Neural cell (in vitro differentiated cells): Measurements from ENCODE around the gene CST11. TPM values are rescaled to one million over a fixed set of nuclear protein-coding genes. Genes with fewer than 3 reads are reported as not detected.

ENCODE experiments used
- H2AFZ ChIP-seq: fragments of 200-600, 300-800 bp; sonication (generic), shearing (Covaris generic); 2 replicates; pipeline ENCODE4 v1.6.0; 2014; ENCODE audit warnings: low read depth, mild to moderate bottlenecking, antibody characterized with exemption, low read length, moderate library complexity
- H3F3A ChIP-seq: fragments of 200-600 bp; shearing (Covaris generic); 2 replicates; pipeline ENCODE4 v1.6.1; 2016; ENCODE audit warnings: mild to moderate bottlenecking, moderate library complexity, mixed read lengths, antibody characterized with exemption, low read length; ENCODE audit not compliant: insufficient read depth, poor library complexity, severe bottlenecking
- H3K27ac ChIP-seq: fragments of 200-600, 300-800 bp; sonication (generic), shearing (Covaris generic); 2 replicates; pipeline ENCODE4 v1.5.1; 2014; ENCODE audit warnings: mild to moderate bottlenecking, low read length, moderate library complexity
- H3K27me3 ChIP-seq: fragments of 300-800, 200-600 bp; sonication (generic), shearing (Covaris generic); 2 replicates; pipeline ENCODE4 v1.6.0; 2014; ENCODE audit warnings: mild to moderate bottlenecking, low read depth, low read length, moderate library complexity; ENCODE audit not compliant: insufficient read depth
- H3K36me3 ChIP-seq: fragments of 300-800, 200-600 bp; sonication (generic), shearing (Covaris generic); 2 replicates; pipeline ENCODE4 v1.5.1; 2014; ENCODE audit warnings: mild to moderate bottlenecking, antibody characterized with exemption, low read length, moderate library complexity; ENCODE audit not compliant: insufficient read depth
- H3K4me2 ChIP-seq: fragments of 300-800, 200-600 bp; sonication (generic), shearing (Covaris generic); 2 replicates; pipeline ENCODE4 v1.6.0; 2014; ENCODE audit warnings: mild to moderate bottlenecking, low read length
- H3K4me3 ChIP-seq: fragments of 300-800, 200-600 bp; sonication (generic), shearing (Covaris generic); 2 replicates; pipeline ENCODE4 v1.5.1; 2014; ENCODE audit warnings: mild to moderate bottlenecking, low read length, moderate library complexity
- H3K79me2 ChIP-seq: fragments of 200-600 bp; shearing (Covaris generic); replicated peaks from 2 replicates; pipeline ENCODE4 v1.6.0; 2014; ENCODE audit warnings: mild to moderate bottlenecking, low read length, moderate library complexity; ENCODE audit not compliant: insufficient read depth
- H3K9ac ChIP-seq: fragments of 300-800, 200-600 bp; sonication (generic), shearing (Covaris generic); 2 replicates; pipeline ENCODE4 v1.6.1; 2016; ENCODE audit warnings: mild to moderate bottlenecking, low read length, mixed read lengths
- H3K9me2 ChIP-seq: fragments of 200-600 bp; shearing (Covaris generic); 2 replicates; pipeline ENCODE4 v1.6.1; 2016; ENCODE audit warnings: mild to moderate bottlenecking, low read length, mixed read lengths; ENCODE audit not compliant: insufficient read depth
- H3K9me3 ChIP-seq: fragments of 200-600, 300-800 bp; sonication (generic), shearing (Covaris generic); 2 replicates; pipeline ENCODE4 v1.6.1; 2016; ENCODE audit warnings: mild to moderate bottlenecking, mixed run types, low read length, moderate library complexity, mixed read lengths
- H4K20me1 ChIP-seq: fragments of 200-600 bp; shearing (Covaris generic); 2 replicates; pipeline ENCODE4 v1.6.1; 2016; ENCODE audit warnings: mild to moderate bottlenecking, mixed run types; ENCODE audit not compliant: insufficient read depth
- EP300 ChIP-seq: fragments of 450-650 bp; conservative IDR thresholded peaks from 2 replicates; pipeline ENCODE4 v1.6.1; 2014; ENCODE audit warnings: antibody characterized with exemption, mild to moderate bottlenecking, moderate library complexity; ENCODE audit not compliant: poor library complexity, severe bottlenecking
- EZH2 ChIP-seq: fragments of 200-600, 300-800 bp; shearing (Covaris generic), sonication (generic); IDR thresholded peaks from 2 replicates; pipeline ENCODE4 v1.6.1; 2014; ENCODE audit warnings: antibody characterized with exemption, low read length, borderline replicate concordance, mild to moderate bottlenecking; ENCODE audit not compliant: insufficient read depth, poor library complexity, severe bottlenecking
- MXI1 ChIP-seq: fragments of 450-650 bp; conservative IDR thresholded peaks from 2 replicates; pipeline ENCODE4 v1.6.1; 2014; ENCODE audit warnings: antibody characterized with exemption, mild to moderate bottlenecking; ENCODE audit not compliant: poor library complexity, severe bottlenecking
- POLR2AphosphoS5 ChIP-seq: IDR thresholded peaks from 2 replicates; pipeline ENCODE4 v1.6.1; 2012
- RAD21 ChIP-seq: fragments of 450-650 bp; conservative IDR thresholded peaks from 2 replicates; pipeline ENCODE4 v1.6.1; 2014; ENCODE audit warnings: antibody characterized with exemption, mild to moderate bottlenecking, moderate library complexity
- SMC3 ChIP-seq: fragments of 450-650 bp; conservative IDR thresholded peaks from 2 replicates; pipeline ENCODE4 v1.6.1; 2014; ENCODE audit warnings: antibody characterized with exemption, mild to moderate bottlenecking, moderate library complexity; ENCODE audit not compliant: poor library complexity
- TAF1 ChIP-seq: IDR thresholded peaks from 2 replicates; pipeline ENCODE4 v1.6.1; 2012; ENCODE audit warnings: low read depth
- polyA plus RNA-seq: library from polyadenylated mRNA; depleted of rRNA; stranded (reverse); fragments of >200 nt; gene quantifications from 2 replicates; pipeline ENCODE4 v1.2.3, GENCODE V29; 2014
- TF ChIP-seq, protein P1 (sequence below): fragments of 450-650 bp; IDR thresholded peaks from 2 replicates; pipeline ENCODE4 v1.5.1; 2014; ENCODE audit warnings: antibody characterized with exemption, mild to moderate bottlenecking, moderate library complexity; ENCODE audit not compliant: poor library complexity, severe bottlenecking
- TF ChIP-seq, protein P2 (sequence below): IDR thresholded peaks from 2 replicates; pipeline ENCODE4 v1.6.1; 2012; ENCODE audit warnings: borderline replicate concordance

CST11 gene
- polyA plus RNA-seq, 1 donor from 2014 or later, result not detected

DNA sequence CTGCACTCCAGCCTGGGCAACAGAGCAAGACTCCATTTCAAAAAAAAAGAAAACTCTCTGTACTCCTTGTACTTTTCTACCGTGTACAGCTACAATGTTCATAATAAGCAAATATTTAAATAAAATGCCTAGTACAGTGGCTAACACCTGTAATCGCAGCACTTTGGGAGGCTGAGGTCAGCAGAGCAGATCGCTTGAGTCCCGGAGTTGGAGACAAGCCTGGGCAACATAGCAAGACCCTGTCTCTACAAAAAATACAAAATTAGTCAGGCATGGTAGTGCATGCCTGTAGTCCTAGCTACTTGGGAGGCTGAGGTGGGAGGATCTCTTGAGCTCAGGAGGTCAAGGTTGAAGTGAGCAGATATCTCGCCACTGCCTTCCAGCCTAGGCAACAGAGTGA lies 37.1 kb downstream of the CST11 start:
- no peaks in the 10 kb centered on the region for H3F3A ChIP-seq
- H3K36me3 ChIP-seq, result no peaks in the 10 kb centered on the region
- TF ChIP-seq POLR2AphosphoS5, result no peak
- TF ChIP-seq EP300, result no peak
- TF ChIP-seq MXI1, result no peak
- no peak for TF ChIP-seq RAD21
- TF ChIP-seq, protein P1, sequence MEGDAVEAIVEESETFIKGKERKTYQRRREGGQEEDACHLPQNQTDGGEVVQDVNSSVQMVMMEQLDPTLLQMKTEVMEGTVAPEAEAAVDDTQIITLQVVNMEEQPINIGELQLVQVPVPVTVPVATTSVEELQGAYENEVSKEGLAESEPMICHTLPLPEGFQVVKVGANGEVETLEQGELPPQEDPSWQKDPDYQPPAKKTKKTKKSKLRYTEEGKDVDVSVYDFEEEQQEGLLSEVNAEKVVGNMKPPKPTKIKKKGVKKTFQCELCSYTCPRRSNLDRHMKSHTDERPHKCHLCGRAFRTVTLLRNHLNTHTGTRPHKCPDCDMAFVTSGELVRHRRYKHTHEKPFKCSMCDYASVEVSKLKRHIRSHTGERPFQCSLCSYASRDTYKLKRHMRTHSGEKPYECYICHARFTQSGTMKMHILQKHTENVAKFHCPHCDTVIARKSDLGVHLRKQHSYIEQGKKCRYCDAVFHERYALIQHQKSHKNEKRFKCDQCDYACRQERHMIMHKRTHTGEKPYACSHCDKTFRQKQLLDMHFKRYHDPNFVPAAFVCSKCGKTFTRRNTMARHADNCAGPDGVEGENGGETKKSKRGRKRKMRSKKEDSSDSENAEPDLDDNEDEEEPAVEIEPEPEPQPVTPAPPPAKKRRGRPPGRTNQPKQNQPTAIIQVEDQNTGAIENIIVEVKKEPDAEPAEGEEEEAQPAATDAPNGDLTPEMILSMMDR, result no peak
- no peak for TF ChIP-seq TAF1
- TF ChIP-seq SMC3, result no peak
- TF ChIP-seq, protein P2, sequence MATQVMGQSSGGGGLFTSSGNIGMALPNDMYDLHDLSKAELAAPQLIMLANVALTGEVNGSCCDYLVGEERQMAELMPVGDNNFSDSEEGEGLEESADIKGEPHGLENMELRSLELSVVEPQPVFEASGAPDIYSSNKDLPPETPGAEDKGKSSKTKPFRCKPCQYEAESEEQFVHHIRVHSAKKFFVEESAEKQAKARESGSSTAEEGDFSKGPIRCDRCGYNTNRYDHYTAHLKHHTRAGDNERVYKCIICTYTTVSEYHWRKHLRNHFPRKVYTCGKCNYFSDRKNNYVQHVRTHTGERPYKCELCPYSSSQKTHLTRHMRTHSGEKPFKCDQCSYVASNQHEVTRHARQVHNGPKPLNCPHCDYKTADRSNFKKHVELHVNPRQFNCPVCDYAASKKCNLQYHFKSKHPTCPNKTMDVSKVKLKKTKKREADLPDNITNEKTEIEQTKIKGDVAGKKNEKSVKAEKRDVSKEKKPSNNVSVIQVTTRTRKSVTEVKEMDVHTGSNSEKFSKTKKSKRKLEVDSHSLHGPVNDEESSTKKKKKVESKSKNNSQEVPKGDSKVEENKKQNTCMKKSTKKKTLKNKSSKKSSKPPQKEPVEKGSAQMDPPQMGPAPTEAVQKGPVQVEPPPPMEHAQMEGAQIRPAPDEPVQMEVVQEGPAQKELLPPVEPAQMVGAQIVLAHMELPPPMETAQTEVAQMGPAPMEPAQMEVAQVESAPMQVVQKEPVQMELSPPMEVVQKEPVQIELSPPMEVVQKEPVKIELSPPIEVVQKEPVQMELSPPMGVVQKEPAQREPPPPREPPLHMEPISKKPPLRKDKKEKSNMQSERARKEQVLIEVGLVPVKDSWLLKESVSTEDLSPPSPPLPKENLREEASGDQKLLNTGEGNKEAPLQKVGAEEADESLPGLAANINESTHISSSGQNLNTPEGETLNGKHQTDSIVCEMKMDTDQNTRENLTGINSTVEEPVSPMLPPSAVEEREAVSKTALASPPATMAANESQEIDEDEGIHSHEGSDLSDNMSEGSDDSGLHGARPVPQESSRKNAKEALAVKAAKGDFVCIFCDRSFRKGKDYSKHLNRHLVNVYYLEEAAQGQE, result no peak
- no peak for TF ChIP-seq EZH2
- no peaks in the 10 kb centered on the region for H3K27me3 ChIP-seq
- no peak overlapping the region for H3K4me3 ChIP-seq
- H3K79me2 ChIP-seq, result peaks cover 33% of the 10 kb centered on the region
- no peaks in the 10 kb centered on the region for H4K20me1 ChIP-seq
- H2AFZ ChIP-seq, result no peak overlapping the region
- no peak overlapping the region for H3K4me2 ChIP-seq
- no peak overlapping the region for H3K9ac ChIP-seq
- no peaks in the 10 kb centered on the region for H3K9me3 ChIP-seq
- no peaks in the 10 kb centered on the region for H3K9me2 ChIP-seq
- H3K27ac ChIP-seq, result no peak overlapping the region

DNA sequence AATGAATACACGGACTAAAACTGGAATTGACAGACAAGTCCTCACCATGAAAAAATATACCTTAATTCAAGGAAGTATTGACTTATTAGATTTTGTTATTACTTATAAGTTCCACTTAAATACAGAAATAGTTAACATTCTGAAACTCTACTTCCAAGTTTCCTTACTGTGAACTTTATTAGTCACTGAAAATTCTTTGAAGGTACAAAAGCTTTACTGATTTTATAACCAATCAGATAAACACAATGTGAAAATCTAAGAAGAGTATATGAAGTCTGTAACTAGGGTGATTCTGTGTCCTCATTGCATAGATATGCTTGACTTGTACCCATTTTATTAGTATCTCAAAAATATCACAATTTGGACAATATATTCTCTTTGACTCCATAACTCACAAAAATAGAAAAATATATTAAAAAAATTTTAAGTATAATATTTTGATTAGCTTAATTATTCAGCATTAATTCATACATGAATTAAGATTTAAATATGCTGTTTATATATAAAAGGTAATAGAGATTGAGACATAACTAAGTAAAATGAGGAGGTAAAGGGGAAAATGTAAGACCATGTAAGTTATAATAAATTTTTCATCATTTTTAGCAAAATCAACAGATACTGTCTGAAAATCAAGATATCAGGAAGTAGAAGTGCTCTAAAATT lies 38.0 kb downstream of the CST11 start:
- H4K20me1 ChIP-seq, result no peaks in the 10 kb centered on the region
- no peaks in the 10 kb centered on the region for H3K9me2 ChIP-seq
- no peaks in the 10 kb centered on the region for H3K9me3 ChIP-seq
- no peak overlapping the region for H2AFZ ChIP-seq
- H3K79me2 ChIP-seq, result peaks cover 41% of the 10 kb centered on the region
- no peaks in the 10 kb centered on the region for H3F3A ChIP-seq
- H3K9ac ChIP-seq, result no peak overlapping the region
- no peak overlapping the region for H3K4me3 ChIP-seq
- no peak overlapping the region for H3K27ac ChIP-seq
- no peak overlapping the region for H3K4me2 ChIP-seq
- no peak for TF ChIP-seq RAD21
- no peak for TF ChIP-seq POLR2AphosphoS5
- TF ChIP-seq, protein P1, result no peak
- no peak for TF ChIP-seq TAF1
- TF ChIP-seq MXI1, result no peak
- no peak for TF ChIP-seq EZH2
- no peak for TF ChIP-seq SMC3
- TF ChIP-seq EP300, result no peak
- TF ChIP-seq, protein P2, result no peak
- no peaks in the 10 kb centered on the region for H3K27me3 ChIP-seq
- H3K36me3 ChIP-seq, result no peaks in the 10 kb centered on the region
